HepG2 (cell line): ENCODE results near the gene EIF3A. TPM values are rescaled to one million over a fixed set of nuclear protein-coding genes. Genes with fewer than 3 reads are reported as not detected.

Experiments used
- ATAC-seq: fragments of 200-7000 bp; cut with Tn5 transposase; 3 replicates; pipeline ENCODE4 v1.9.1; 2020; ENCODE audit warnings: mild to moderate bottlenecking, moderate library complexity
- BruUV-seq: library from RNA; stranded (reverse); fragments of 400-500 nt; replicated peaks from 2 replicates; lab custom pipeline; 2021; lab: Mats Ljungman, UMichigan
- CTCF ChIA-PET: fragments of 300-600 bp; formaldehyde crosslinking; extraction: SDS; loops from one replicate; lab custom pipeline; 2021; ENCODE audit warnings: low total read pairs, inconsistent platforms, low intra/inter-chr PET ratio; lab: Yijun Ruan, JAX
- POLR2A ChIA-PET: fragments of 350-600 bp; sonication (Branson Sonifier 250); formaldehyde crosslinking; loops from one replicate; lab custom pipeline; 2020; ENCODE audit warnings: antibody characterized with exemption, inconsistent platforms; lab: Yijun Ruan, JAX
- DNase-seq: peaks from one replicate; pipeline ENCODE4 v3.0.0-alpha.2; 2015; ENCODE audit warnings: low spot score
- FAIRE-seq: peaks from 3 replicates; lab custom pipeline; 2011; peaks lifted over from hg19 to GRCh38; lab: Jason Lieb, UNC
- H2AFZ ChIP-seq: one replicate; pipeline ENCODE4 v1.6.1; 2011; ENCODE audit warnings: low read length, inconsistent platforms
- H3K27ac ChIP-seq: fragments of 300-600 bp; 3 replicates; pipeline ENCODE4 v1.8.0; 2011; ENCODE audit warnings: mixed run types, mild to moderate bottlenecking, mixed read lengths, low read length, inconsistent platforms; ENCODE audit not compliant: insufficient read depth; ENCODE audit errors: extremely low read length
- H3K27me3 ChIP-seq, 2 experiments: fragments of 200-600 bp in 1 of 2; 2 replicates in 1 of 2; 3 replicates in 1 of 2; pipeline versions ENCODE4 v1.6.0 to v1.8.0; 2011; ENCODE audit warnings: low read length in 2 of 2, mild to moderate bottlenecking in 2 of 2, moderate library complexity in 2 of 2, inconsistent platforms in 1 of 2; ENCODE audit not compliant: insufficient read depth in 2 of 2, control insufficient read depth in 1 of 2
- H3K36me3 ChIP-seq, 2 experiments: fragments of 200-600 bp in 1 of 2; replicated peaks in 1 of 2; 2 replicates in 1 of 2; 3 replicates in 1 of 2; pipeline versions ENCODE4 v1.5.1 to v1.8.0; 2011; ENCODE audit warnings: low read length in 2 of 2, inconsistent platforms in 1 of 2; ENCODE audit not compliant: insufficient read depth in 2 of 2, control insufficient read depth in 1 of 2
- H3K4me1 ChIP-seq: 2 replicates; pipeline ENCODE4 v1.5.1; 2012; ENCODE audit warnings: low read length, inconsistent platforms; ENCODE audit not compliant: insufficient read depth
- H3K4me2 ChIP-seq: 2 replicates; pipeline ENCODE4 v1.6.0; 2011; ENCODE audit warnings: low read depth, low read length, inconsistent platforms
- H3K4me3 ChIP-seq, 3 experiments: fragments of 200-600 bp in 1 of 3; sonication (generic), shearing (Covaris generic) in 1 of 3; replicated peaks in 1 of 3; 2 replicates each; pipeline ENCODE4 v1.5.1; 2011 to 2016; ENCODE audit warnings: low read length in 3 of 3, inconsistent platforms in 2 of 3, low read depth in 2 of 3, mild to moderate bottlenecking in 2 of 3, control low read depth in 1 of 3, mixed read lengths in 1 of 3; ENCODE audit not compliant: insufficient read depth in 1 of 3
- H3K79me2 ChIP-seq: one replicate; pipeline ENCODE4 v1.6.1; 2011; ENCODE audit warnings: low read length, inconsistent platforms; ENCODE audit not compliant: insufficient read depth
- H3K9ac ChIP-seq: 2 replicates; pipeline ENCODE4 v1.6.0; 2011; ENCODE audit warnings: mild to moderate bottlenecking, low read depth, low read length, inconsistent platforms; ENCODE audit not compliant: insufficient read depth
- H3K9me3 ChIP-seq: 2 replicates; pipeline ENCODE4 v1.5.1; 2012; ENCODE audit warnings: mild to moderate bottlenecking, low read length
- H4K20me1 ChIP-seq: 2 replicates; pipeline ENCODE4 v1.6.0; 2011; ENCODE audit warnings: inconsistent platforms, mild to moderate bottlenecking, low read length, moderate library complexity; ENCODE audit not compliant: insufficient read depth
- ATRX ChIP-seq: sonication (generic); formaldehyde crosslinking; IDR thresholded peaks from 2 replicates; pipeline ENCODE4 v1.4.0; 2020; ENCODE audit warnings: missing genetic modification reagents, borderline replicate concordance
- CAMTA2 ChIP-seq: sonication (generic); formaldehyde crosslinking; IDR thresholded peaks from 2 replicates; pipeline ENCODE4 v1.4.0; 2020; ENCODE audit warnings: mild to moderate bottlenecking, missing genetic modification reagents, borderline replicate concordance
- DMTF1 ChIP-seq: sonication (generic); formaldehyde crosslinking; IDR thresholded peaks from 2 replicates; pipeline ENCODE4 v1.4.0; 2020; ENCODE audit warnings: mild to moderate bottlenecking, missing genetic modification reagents
- JUN ChIP-seq: sonication (generic); formaldehyde crosslinking; IDR thresholded peaks from 2 replicates; pipeline ENCODE4 v1.4.0; 2020; ENCODE audit warnings: mild to moderate bottlenecking, missing genetic modification reagents
- LCORL ChIP-seq, 2 experiments: fragments of 450-650 bp in 1 of 2; sonication (generic) in 1 of 2; formaldehyde crosslinking in 1 of 2; IDR thresholded peaks; 2 replicates each; pipeline versions ENCODE4 v1.5.0 to v1.6.1; 2017 to 2020; ENCODE audit warnings: antibody characterized with exemption in 1 of 2, missing genetic modification reagents in 1 of 2
- SMAD9 ChIP-seq: sonication (generic); formaldehyde crosslinking; IDR thresholded peaks from 2 replicates; pipeline ENCODE4 v1.5.1; 2020; ENCODE audit warnings: mild to moderate bottlenecking, missing genetic modification reagents
- SOX13 ChIP-seq, 3 experiments: fragments of 450-650 bp in 1 of 3; sonication (generic) in 1 of 3; formaldehyde crosslinking in 1 of 3; IDR thresholded peaks in 2 of 3; conservative IDR thresholded peaks in 1 of 3; 2 replicates each; pipeline versions ENCODE4 v1.5.0 to v1.6.1; 2016 to 2020; ENCODE audit warnings: antibody characterized with exemption in 1 of 3, mild to moderate bottlenecking in 1 of 3, missing compliant biosample characterization in 1 of 3, missing genetic modification reagents in 1 of 3, moderate library complexity in 1 of 3
- ZFP36L2 ChIP-seq: sonication (generic); formaldehyde crosslinking; IDR thresholded peaks from 2 replicates; pipeline ENCODE4 v1.4.0; 2020; ENCODE audit warnings: missing genetic modification reagents
- ZNF263 ChIP-seq: sonication (generic); formaldehyde crosslinking; IDR thresholded peaks from 2 replicates; pipeline ENCODE4 v1.4.0; 2020; ENCODE audit warnings: missing genetic modification reagents
- ZNF44 ChIP-seq: sonication (generic); formaldehyde crosslinking; IDR thresholded peaks from 2 replicates; pipeline ENCODE4 v1.5.1; 2020; ENCODE audit warnings: mild to moderate bottlenecking, missing genetic modification reagents
- ZNF547 ChIP-seq: sonication (generic); formaldehyde crosslinking; IDR thresholded peaks from 2 replicates; pipeline ENCODE4 v1.5.1; 2020; ENCODE audit warnings: mild to moderate bottlenecking, missing genetic modification reagents
- ZNF576 ChIP-seq: sonication (generic); formaldehyde crosslinking; IDR thresholded peaks from 2 replicates; pipeline ENCODE4 v1.4.0; 2020; ENCODE audit warnings: mild to moderate bottlenecking, missing genetic modification reagents
- WGBS: methylation state at CpG from one replicate; pipeline ENCODE4 v1.1.6; 2017; ENCODE audit warnings: low lambda C conversion rate; 5-methylcytosine and 5-hydroxymethylcytosine counted together
- in situ Hi-C: cut with HindIII; loops from 2 replicates; pipeline ENCODE4 v1.10.0; 2017; ENCODE audit warnings: low pct_unique_long_range_greater_than_20kb; ENCODE audit not compliant: extremely low pct_ligation_motif_present
- intact Hi-C: fragments of 100-400 bp; cut with micrococcal nuclease; formaldehyde crosslinking; loops from one replicate; pipeline ENCODE4 v1.10.0; 2022; ENCODE audit not compliant: unreplicated experiment
- polyA plus RNA-seq, 8 experiments: library from polyadenylated mRNA; depleted of rRNA in 3 of 8; stranded (reverse) in 7 of 8; unstranded in 1 of 8; fragments of >200 nt; fragmentation: Illumina TruSeq in 4 of 8; extraction: Trizol in 4 of 8; gene quantifications; 2 replicates each; pipeline versions ENCODE4 v1.2.1 to v1.2.3, GENCODE V29; 2011 to 2016; ENCODE audit warnings: low read depth in 4 of 8, missing spikeins in 1 of 8, mixed read lengths in 1 of 8; ENCODE audit not compliant: insufficient read depth in 1 of 8
- total RNA-seq, 5 experiments: library from RNA; depleted of rRNA; stranded (reverse); fragments of >200 nt; fragmentation: Illumina TruSeq; extraction: Trizol; gene quantifications; 2 replicates each; pipeline ENCODE4 v1.2.3, GENCODE V29; 2016; ENCODE audit warnings: low read depth in 1 of 5
- TF ChIP-seq, protein P1 (sequence below): sonication (generic); formaldehyde crosslinking; IDR thresholded peaks from 2 replicates; pipeline ENCODE4 v1.4.0; 2020; ENCODE audit warnings: mild to moderate bottlenecking, missing genetic modification reagents
- TF ChIP-seq, protein P2 (sequence below): IDR thresholded peaks from 2 replicates; pipeline ENCODE4 v1.6.1; 2016; ENCODE audit warnings: missing biosample characterization, missing genetic modification reagents, low read depth

EIF3A gene
- total and polyA plus RNA-seq, 2 of the 13 experiments (the other 11 are each of a cell fraction or from before 2014, with no cell fraction given), result 25.6 to 117 TPM

GRCh38 chr10:119087271-119087882, 6.8 kb upstream of the EIF3A start:
- BruUV-seq, result no TSS peak
- Histone ChIP-seq H3K79me2 (no peaks in the 10 kb centered on the region), H3K36me3 (no peaks in the 10 kb centered on the region), H3K4me1 (peaks cover 37% of the 10 kb centered on the region), H3K27me3 (no peaks in the 10 kb centered on the region; a peak in 2 of 5 replicates), H3K4me2 (no peak overlapping the region), H2AFZ (no peak overlapping the region), H3K27ac (no peak overlapping the region), H3K4me3 (no peak overlapping the region), H4K20me1 (no peaks in the 10 kb centered on the region), H3K9ac (no peak overlapping the region), H3K9me3 (no peaks in the 10 kb centered on the region)
- ChIA-PET CTCF (no interaction called here), POLR2A (interaction anchor here (0.5 kb wide), 1 partner anchor 16 kb away, joined by 3 read pairs; no protein-coding TSS in a partner anchor)
- WGBS, result 26% methylated on average over 4 of the region's 4 CpGs
- DNase-seq (no peak), FAIRE-seq (no peak), ATAC-seq (no peak)
- intact Hi-C loops, result loop anchor here (10.0 kb wide), 1 partner anchor 87 kb away; the partner anchor contains the start of gene PRDX3
- in situ Hi-C loops, result no loop called here
- TF ChIP-seq ZNF263 (peak; percentile 77), LCORL (IDR thresholded peaks at IDR 0.05) (0 out of 2 replicates have a peak, but pooled peaks have one; percentile 49), LCORL (CRISPR knock-in tag; IDR thresholded peaks at IDR 0.05) (no peak), ATRX (CRISPR knock-in tag) (no peak), CAMTA2 (CRISPR knock-in tag) (no peak), ZNF44 (CRISPR knock-in tag) (no peak), ZNF576 (CRISPR knock-in tag) (no peak), DMTF1 (CRISPR knock-in tag) (no peak), SMAD9 (no peak), ZNF547 (no peak), SOX13 (IDR thresholded peaks at IDR 0.05) (no peak), SOX13 (CRISPR knock-in tag; conservative IDR thresholded peaks at IDR 0.05 in 1 of 2, IDR thresholded peaks at IDR 0.05 in 1 of 2) (no peak), JUN (no peak), ZFP36L2 (CRISPR knock-in tag) (no peak)
- TF ChIP-seq, protein P1, sequence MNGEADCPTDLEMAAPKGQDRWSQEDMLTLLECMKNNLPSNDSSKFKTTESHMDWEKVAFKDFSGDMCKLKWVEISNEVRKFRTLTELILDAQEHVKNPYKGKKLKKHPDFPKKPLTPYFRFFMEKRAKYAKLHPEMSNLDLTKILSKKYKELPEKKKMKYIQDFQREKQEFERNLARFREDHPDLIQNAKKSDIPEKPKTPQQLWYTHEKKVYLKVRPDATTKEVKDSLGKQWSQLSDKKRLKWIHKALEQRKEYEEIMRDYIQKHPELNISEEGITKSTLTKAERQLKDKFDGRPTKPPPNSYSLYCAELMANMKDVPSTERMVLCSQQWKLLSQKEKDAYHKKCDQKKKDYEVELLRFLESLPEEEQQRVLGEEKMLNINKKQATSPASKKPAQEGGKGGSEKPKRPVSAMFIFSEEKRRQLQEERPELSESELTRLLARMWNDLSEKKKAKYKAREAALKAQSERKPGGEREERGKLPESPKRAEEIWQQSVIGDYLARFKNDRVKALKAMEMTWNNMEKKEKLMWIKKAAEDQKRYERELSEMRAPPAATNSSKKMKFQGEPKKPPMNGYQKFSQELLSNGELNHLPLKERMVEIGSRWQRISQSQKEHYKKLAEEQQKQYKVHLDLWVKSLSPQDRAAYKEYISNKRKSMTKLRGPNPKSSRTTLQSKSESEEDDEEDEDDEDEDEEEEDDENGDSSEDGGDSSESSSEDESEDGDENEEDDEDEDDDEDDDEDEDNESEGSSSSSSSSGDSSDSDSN (CRISPR knock-in tag), result no peak
- TF ChIP-seq, protein P2, sequence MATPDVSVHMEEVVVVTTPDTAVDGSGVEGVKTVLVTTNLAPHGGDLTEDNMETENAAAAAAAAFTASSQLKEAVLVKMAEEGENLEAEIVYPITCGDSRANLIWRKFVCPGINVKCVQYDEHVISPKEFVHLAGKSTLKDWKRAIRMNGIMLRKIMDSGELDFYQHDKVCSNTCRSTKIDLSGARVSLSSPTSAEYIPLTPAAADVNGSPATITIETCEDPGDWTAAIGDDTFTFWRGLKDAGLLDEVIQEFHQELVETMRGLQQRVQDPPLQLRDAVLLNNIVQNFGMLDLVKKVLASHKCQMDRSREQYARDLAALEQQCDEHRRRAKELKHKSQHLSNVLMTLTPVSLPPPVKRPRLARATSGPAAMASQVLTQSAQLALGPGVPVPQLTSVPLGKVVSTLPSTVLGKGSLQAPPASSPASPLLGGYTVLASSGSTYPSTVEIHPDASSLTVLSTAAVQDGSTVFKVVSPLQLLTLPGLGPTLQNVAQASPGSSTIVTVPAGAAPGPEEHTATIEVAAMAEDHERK (CRISPR knock-in tag), result no peak
